Measurements from ENCODE around the gene FCHSD2. TPM values are rescaled to one million over a fixed set of nuclear protein-coding genes. Genes with fewer than 3 reads are reported as not detected.

The FCHSD2 gene
- total RNA-seq, 6 donors from 2014 or later: 22.5 to 55.6 (median 42.7) TPM

DNA sequence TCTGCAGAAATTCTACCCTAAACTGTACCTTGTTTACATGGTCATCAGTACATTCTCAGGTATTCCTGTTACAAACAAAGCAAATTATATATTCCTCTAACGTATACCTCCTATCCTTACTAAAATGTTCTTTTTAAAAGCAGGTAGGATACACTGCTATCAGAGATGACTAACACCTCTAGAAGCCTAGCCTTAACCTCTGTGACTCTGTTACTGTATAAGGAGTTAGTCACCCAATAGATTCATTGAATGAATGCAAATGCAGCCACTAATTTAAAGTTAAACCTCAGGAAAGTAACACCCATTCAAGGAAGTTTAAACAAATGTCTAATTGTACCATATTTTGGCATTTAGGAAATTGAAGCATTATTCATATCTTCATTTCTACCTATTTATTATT lies 82.2 kb downstream of the FCHSD2 start:
- ATAC-seq (ENCODE audit: low FRiP score in 2 of 2): no peak
- Histone ChIP-seq H3K27me3 (no peaks in the 10 kb centered on the region), H3K4me3 (no peak overlapping the region), H3K4me1 (peaks cover 9 to 25% (median 19%) of the 10 kb centered on the region in 4 donors), H3K27ac (no peak overlapping the region), H3K36me3 (no peaks in the 10 kb centered on the region), H3K9me3 (no peaks in the 10 kb centered on the region)
- DNase-seq: no peak
- TF ChIP-seq POLR2AphosphoS5 (IDR thresholded peaks at IDR 0.05): no peak
- no peak for TF ChIP-seq EP300 (IDR thresholded peaks at IDR 0.05)
- TF ChIP-seq POLR2A (IDR thresholded peaks at IDR 0.05): no peak
- TF ChIP-seq, protein P1, sequence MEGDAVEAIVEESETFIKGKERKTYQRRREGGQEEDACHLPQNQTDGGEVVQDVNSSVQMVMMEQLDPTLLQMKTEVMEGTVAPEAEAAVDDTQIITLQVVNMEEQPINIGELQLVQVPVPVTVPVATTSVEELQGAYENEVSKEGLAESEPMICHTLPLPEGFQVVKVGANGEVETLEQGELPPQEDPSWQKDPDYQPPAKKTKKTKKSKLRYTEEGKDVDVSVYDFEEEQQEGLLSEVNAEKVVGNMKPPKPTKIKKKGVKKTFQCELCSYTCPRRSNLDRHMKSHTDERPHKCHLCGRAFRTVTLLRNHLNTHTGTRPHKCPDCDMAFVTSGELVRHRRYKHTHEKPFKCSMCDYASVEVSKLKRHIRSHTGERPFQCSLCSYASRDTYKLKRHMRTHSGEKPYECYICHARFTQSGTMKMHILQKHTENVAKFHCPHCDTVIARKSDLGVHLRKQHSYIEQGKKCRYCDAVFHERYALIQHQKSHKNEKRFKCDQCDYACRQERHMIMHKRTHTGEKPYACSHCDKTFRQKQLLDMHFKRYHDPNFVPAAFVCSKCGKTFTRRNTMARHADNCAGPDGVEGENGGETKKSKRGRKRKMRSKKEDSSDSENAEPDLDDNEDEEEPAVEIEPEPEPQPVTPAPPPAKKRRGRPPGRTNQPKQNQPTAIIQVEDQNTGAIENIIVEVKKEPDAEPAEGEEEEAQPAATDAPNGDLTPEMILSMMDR (IDR thresholded peaks at IDR 0.05): no peak
- WGBS, 2 donors: 89 to 90% methylated on average over 1 of the region's 1 CpG

DNA sequence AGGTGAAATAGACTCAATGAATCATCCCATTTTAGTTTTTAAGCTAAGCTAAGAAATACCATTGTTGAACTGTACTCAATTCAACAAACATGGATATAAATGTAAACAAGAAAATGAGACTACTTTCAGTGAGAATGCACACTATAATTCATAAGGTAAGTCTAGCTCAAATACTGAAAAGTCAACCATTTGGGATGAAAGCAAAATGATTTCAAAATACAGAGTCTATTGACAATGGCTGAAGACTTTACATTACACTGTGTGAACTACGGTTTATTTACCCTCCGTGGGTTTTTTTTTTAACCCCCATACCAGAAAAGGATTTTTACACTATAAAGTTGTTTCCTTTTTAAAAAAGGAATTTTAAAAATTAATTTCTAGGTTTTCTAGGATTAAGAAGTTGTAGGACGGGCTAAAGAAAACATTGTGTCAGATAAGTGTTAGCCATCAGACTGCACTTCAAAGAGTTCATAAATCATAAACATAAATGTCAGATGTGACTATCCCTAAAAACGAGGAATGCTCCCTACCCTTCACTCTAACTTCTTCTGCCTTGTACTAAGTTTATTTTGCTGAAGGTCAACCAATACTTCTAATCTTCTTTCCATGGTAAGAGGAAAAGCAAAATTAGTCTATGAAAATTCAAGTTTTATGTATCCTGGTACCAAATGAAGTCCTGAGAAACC lies 83.0 kb downstream of the FCHSD2 start:
- no peak for TF ChIP-seq POLR2AphosphoS5 (IDR thresholded peaks at IDR 0.05)
- no peak for TF ChIP-seq POLR2A (IDR thresholded peaks at IDR 0.05)
- TF ChIP-seq, protein P1 (IDR thresholded peaks at IDR 0.05): no peak
- TF ChIP-seq EP300 (IDR thresholded peaks at IDR 0.05): no peak
- H3K27ac ChIP-seq: no peak overlapping the region
- no peaks in the 10 kb centered on the region for H3K9me3 ChIP-seq
- WGBS, 2 donors: 54 to 56% methylated on average over 4 of the region's 4 CpGs
- DNase-seq (no peak), ATAC-seq (ENCODE audit: low FRiP score in 2 of 2) (no peak)
- H3K27me3 ChIP-seq: no peaks in the 10 kb centered on the region
- H3K4me1 ChIP-seq: peaks cover 9 to 25% (median 19%) of the 10 kb centered on the region in 4 donors
- no peak overlapping the region for H3K4me3 ChIP-seq
- H3K36me3 ChIP-seq: no peaks in the 10 kb centered on the region

DNA sequence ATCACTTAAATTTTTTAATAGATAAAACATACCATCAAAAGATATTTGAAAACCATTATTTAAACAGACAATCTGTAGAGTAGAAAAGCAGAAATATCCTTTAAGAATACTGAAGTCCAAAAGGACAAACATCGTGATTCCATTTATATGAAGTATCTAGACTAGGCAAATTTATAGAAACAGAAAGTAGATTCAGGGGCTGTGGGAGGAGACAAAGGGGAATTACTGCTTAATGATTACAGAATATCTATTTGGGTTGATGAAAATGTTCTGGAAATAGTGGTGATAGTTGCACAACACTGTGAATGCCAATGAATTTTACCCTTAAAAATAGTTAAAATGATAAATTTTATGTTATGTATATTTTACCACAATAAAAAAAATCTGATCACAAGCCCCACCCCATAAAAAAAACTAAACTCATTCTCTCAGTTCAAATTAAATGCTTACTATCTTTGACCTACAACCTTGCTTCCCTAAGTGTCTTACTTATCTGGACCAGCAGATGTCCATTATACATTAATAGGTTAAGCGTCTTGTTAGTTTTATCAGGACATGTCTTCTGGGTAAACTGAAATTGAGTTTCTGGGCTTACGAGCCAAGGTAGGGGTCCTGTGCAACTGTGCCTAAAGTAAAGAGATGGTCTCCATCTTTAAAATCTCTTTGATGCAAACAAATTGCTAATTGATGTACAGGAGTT lies 86.3 kb downstream of the FCHSD2 start:
- Histone ChIP-seq H3K36me3 (no peaks in the 10 kb centered on the region), H3K4me3 (no peak overlapping the region), H3K27me3 (no peaks in the 10 kb centered on the region), H3K27ac (no peak overlapping the region), H3K4me1 (peaks cover 3 to 14% (median 10%) of the 10 kb centered on the region in 4 donors), H3K9me3 (no peaks in the 10 kb centered on the region)
- TF ChIP-seq POLR2AphosphoS5 (IDR thresholded peaks at IDR 0.05) (no peak), POLR2A (IDR thresholded peaks at IDR 0.05) (no peak), EP300 (IDR thresholded peaks at IDR 0.05) (no peak)
- TF ChIP-seq, protein P1 (IDR thresholded peaks at IDR 0.05): no peak
- DNase-seq (no peak), ATAC-seq (ENCODE audit: low FRiP score in 2 of 2) (no peak)
- WGBS, 2 donors: 82 to 88% methylated on average over 3 of the region's 3 CpGs

DNA sequence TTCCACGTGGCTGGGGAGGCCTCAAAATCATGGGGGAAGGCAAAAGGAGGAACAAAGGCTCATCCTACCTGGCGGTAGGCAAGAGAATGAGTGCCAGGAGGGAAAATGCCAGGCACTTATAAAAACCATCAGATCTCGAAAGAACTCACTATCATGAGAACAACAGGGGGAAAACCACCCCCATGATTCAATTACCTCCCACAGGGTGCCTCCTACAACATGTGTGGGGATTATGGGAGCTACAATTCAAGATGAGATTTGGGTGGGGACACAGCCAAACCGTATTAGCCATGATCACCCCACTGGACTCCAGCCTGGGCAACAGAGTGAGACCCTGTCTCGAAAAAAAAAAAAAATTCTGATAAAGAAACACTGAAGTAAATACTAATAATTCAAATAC lies 87.1 kb downstream of the FCHSD2 start:
- Histone ChIP-seq H3K4me3 (no peak overlapping the region), H3K27ac (no peak overlapping the region), H3K9me3 (no peaks in the 10 kb centered on the region), H3K36me3 (no peaks in the 10 kb centered on the region), H3K27me3 (no peaks in the 10 kb centered on the region), H3K4me1 (peaks cover 3 to 11% (median 6%) of the 10 kb centered on the region in 4 donors)
- TF ChIP-seq, protein P1 (IDR thresholded peaks at IDR 0.05): no peak
- DNase-seq (no peak), ATAC-seq (ENCODE audit: low FRiP score in 2 of 2) (no peak)
- WGBS, 2 donors: 77 to 94% methylated on average over 5 of the region's 5 CpGs

Measured in upper lobe of left lung (tissue), 6 donors.